IMR-90 (cell line): ENCODE results near the gene DGKG. TPM values are rescaled to one million over a fixed set of nuclear protein-coding genes. Genes with fewer than 3 reads are reported as not detected.

ENCODE experiments used
- ATAC-seq: fragments of 200-7000 bp; cut with Tn5 transposase; 2 replicates; pipeline ENCODE4 v1.9.1; 2020; ENCODE audit warnings: low read depth, mild to moderate bottlenecking, moderate library complexity
- BruUV-seq: library from RNA; stranded (reverse); fragments of 400-500 nt; replicated peaks from 2 replicates; lab custom pipeline; 2021; lab: Mats Ljungman, UMichigan
- CTCF ChIA-PET: fragments of 300-600 bp; formaldehyde crosslinking; extraction: SDS; loops from one replicate; lab custom pipeline; 2021; ENCODE audit warnings: antibody characterized with exemption; lab: Yijun Ruan, JAX
- POLR2A ChIA-PET: fragments of 300-600 bp; sonication (Branson Sonifier 250); formaldehyde crosslinking; loops from one replicate; lab custom pipeline; 2022; ENCODE audit warnings: antibody characterized with exemption; ENCODE audit not compliant: unreplicated experiment; lab: Charles Lee
- DNase-seq: peaks from one replicate; pipeline ENCODE4 v3.0.0; 2013
- H2AFZ ChIP-seq: replicated peaks from 2 replicates; pipeline ENCODE3; 2013; ENCODE audit warnings: low read length, mild to moderate bottlenecking; ENCODE audit not compliant: poor library complexity
- H2AK5ac ChIP-seq: 2 replicates; pipeline ENCODE4 v1.6.1; 2013; ENCODE audit warnings: low read depth, low read length, inconsistent platforms
- H2AK9ac ChIP-seq: replicated peaks from 2 replicates; pipeline ENCODE3; 2013; ENCODE audit warnings: mild to moderate bottlenecking, low read depth, low read length, moderate library complexity; ENCODE audit not compliant: poor library complexity
- H2BK120ac ChIP-seq: 2 replicates; pipeline ENCODE4 v1.6.1; 2013; ENCODE audit warnings: low read depth, low read length, inconsistent platforms
- H2BK15ac ChIP-seq: 3 replicates; pipeline ENCODE4 v1.6.1; 2013; ENCODE audit warnings: low read depth, low read length, inconsistent platforms
- H2BK20ac ChIP-seq: 2 replicates; pipeline ENCODE4 v1.6.1; 2013; ENCODE audit warnings: low read depth, mild to moderate bottlenecking, inconsistent platforms, low read length, moderate library complexity
- H2BK5ac ChIP-seq: 2 replicates; pipeline ENCODE4 v1.6.1; 2013; ENCODE audit warnings: mild to moderate bottlenecking, low read depth, low read length, inconsistent platforms; ENCODE audit not compliant: poor library complexity, severe bottlenecking
- H3K14ac ChIP-seq: replicated peaks from 2 replicates; pipeline ENCODE4 v1.6.1; 2013; ENCODE audit warnings: low read depth, low read length, inconsistent platforms
- H3K18ac ChIP-seq: 2 replicates; pipeline ENCODE4 v1.6.1; 2013; ENCODE audit warnings: low read depth, low read length, control low read depth
- H3K23ac ChIP-seq: 2 replicates; pipeline ENCODE4 v1.6.1; 2013; ENCODE audit warnings: low read depth, low read length, inconsistent platforms
- H3K27ac ChIP-seq: 2 replicates; pipeline ENCODE4 v1.5.1; 2013; ENCODE audit warnings: mild to moderate bottlenecking, control low read depth, low read length; ENCODE audit not compliant: insufficient read depth
- H3K27me3 ChIP-seq: 2 replicates; pipeline ENCODE4 v1.6.1; 2013; ENCODE audit warnings: low read length; ENCODE audit not compliant: control insufficient read depth, insufficient read depth
- H3K36me3 ChIP-seq: 2 replicates; pipeline ENCODE4 v1.6.1; 2013; ENCODE audit warnings: low read length, mixed read lengths; ENCODE audit not compliant: control insufficient read depth, insufficient read depth
- H3K4ac ChIP-seq: 2 replicates; pipeline ENCODE4 v1.6.1; 2013; ENCODE audit warnings: low read depth, low read length, inconsistent platforms
- H3K4me1 ChIP-seq: 2 replicates; pipeline ENCODE4 v1.6.1; 2013; ENCODE audit warnings: low read length, mixed read lengths; ENCODE audit not compliant: control insufficient read depth, insufficient read depth
- H3K4me2 ChIP-seq: 2 replicates; pipeline ENCODE4 v1.6.1; 2013; ENCODE audit warnings: low read depth, mild to moderate bottlenecking, control low read depth, low read length, moderate library complexity
- H3K4me3 ChIP-seq: 2 replicates; pipeline ENCODE4 v1.5.1; 2013; ENCODE audit warnings: low read depth, mild to moderate bottlenecking, control low read depth, low read length, moderate library complexity; ENCODE audit not compliant: insufficient read depth
- H3K56ac ChIP-seq: 2 replicates; pipeline ENCODE4 v1.6.1; 2013; ENCODE audit warnings: low read length, inconsistent platforms; ENCODE audit not compliant: insufficient read depth; ENCODE audit errors: extremely low read depth
- H3K79me1 ChIP-seq, 2 experiments: 2 replicates each; pipeline ENCODE4 v1.6.1; 2013; ENCODE audit warnings: low read length in 2 of 2, inconsistent platforms in 1 of 2, low read depth in 1 of 2
- H3K9ac ChIP-seq: 2 replicates; pipeline ENCODE4 v1.6.1; 2013; ENCODE audit warnings: low read depth, low read length, control low read depth
- H3K9me1 ChIP-seq: 2 replicates; pipeline ENCODE4 v1.6.1; 2013; ENCODE audit warnings: low read length, inconsistent platforms; ENCODE audit not compliant: insufficient read depth
- H3K9me3 ChIP-seq: 2 replicates; pipeline ENCODE4 v1.6.1; 2013; ENCODE audit warnings: low read length; ENCODE audit not compliant: control insufficient read depth, insufficient read depth
- H4K20me1 ChIP-seq: 2 replicates; pipeline ENCODE4 v1.6.1; 2013; ENCODE audit warnings: low read length, inconsistent platforms; ENCODE audit not compliant: insufficient read depth
- H4K5ac ChIP-seq: 2 replicates; pipeline ENCODE4 v1.6.1; 2013; ENCODE audit warnings: mild to moderate bottlenecking, low read depth, low read length, control low read depth
- H4K8ac ChIP-seq, 2 experiments: 2 replicates each; pipeline ENCODE4 v1.6.1; 2013; ENCODE audit warnings: low read depth in 2 of 2, low read length in 2 of 2, control low read depth in 1 of 2, inconsistent platforms in 1 of 2
- H4K91ac ChIP-seq: 2 replicates; pipeline ENCODE4 v1.6.1; 2013; ENCODE audit warnings: low read depth, low read length, inconsistent platforms; ENCODE audit not compliant: insufficient read depth
- BHLHE40 ChIP-seq: fragments of 150-350 bp; IDR thresholded peaks from 2 replicates; pipeline ENCODE4 v1.6.1; 2016; ENCODE audit warnings: mild to moderate bottlenecking, low read depth, low read length
- CEBPB ChIP-seq: IDR thresholded peaks from 2 replicates; pipeline ENCODE4 v1.6.1; 2012; ENCODE audit warnings: low read depth, low read length, improper control_type of control experiment
- CHD1 ChIP-seq: IDR thresholded peaks from 2 replicates; pipeline ENCODE4 v1.6.1; 2012; ENCODE audit warnings: low read depth, low read length, improper control_type of control experiment
- ELK1 ChIP-seq: fragments of 150-350 bp; IDR thresholded peaks from 2 replicates; pipeline ENCODE4 v1.6.1; 2016; ENCODE audit warnings: low read depth, mild to moderate bottlenecking, low read length, moderate library complexity, borderline replicate concordance
- FOS ChIP-seq: fragments of 150-350 bp; IDR thresholded peaks from 2 replicates; pipeline ENCODE4 v1.6.1; 2016; ENCODE audit warnings: low read depth, low read length
- MAFK ChIP-seq: IDR thresholded peaks from 2 replicates; pipeline ENCODE4 v1.6.1; 2012; ENCODE audit warnings: low read depth, low read length, improper control_type of control experiment
- MAZ ChIP-seq: IDR thresholded peaks from 2 replicates; pipeline ENCODE4 v1.6.1; 2012; ENCODE audit warnings: low read depth, mild to moderate bottlenecking, low read length, improper control_type of control experiment, moderate library complexity, borderline replicate concordance
- MXI1 ChIP-seq: IDR thresholded peaks from 2 replicates; pipeline ENCODE4 v1.6.1; 2012; ENCODE audit warnings: low read depth, mild to moderate bottlenecking, low read length, moderate library complexity, borderline replicate concordance
- NFE2L2 ChIP-seq: fragments of 150-350 bp; IDR thresholded peaks from 2 replicates; pipeline ENCODE4 v1.6.1; 2016; ENCODE audit warnings: low read depth, mild to moderate bottlenecking, low read length
- POLR2A ChIP-seq: IDR thresholded peaks from 2 replicates; pipeline ENCODE4 v1.6.1; 2012; ENCODE audit warnings: mild to moderate bottlenecking, low read depth, low read length
- RAD21 ChIP-seq: IDR thresholded peaks from 2 replicates; pipeline ENCODE4 v1.6.1; 2012; ENCODE audit warnings: low read length, improper control_type of control experiment
- RFX5 ChIP-seq: IDR thresholded peaks from 2 replicates; pipeline ENCODE4 v1.8.0; 2012; ENCODE audit warnings: low read depth, mild to moderate bottlenecking, low read length, moderate library complexity
- SMC3 ChIP-seq: fragments of 150-350 bp; IDR thresholded peaks from 2 replicates; pipeline ENCODE4 v1.6.1; 2016; ENCODE audit warnings: low read depth, mild to moderate bottlenecking, antibody characterized with exemption, low read length, moderate library complexity
- USF2 ChIP-seq: fragments of 150-350 bp; IDR thresholded peaks from 2 replicates; pipeline ENCODE4 v1.6.1; 2017; ENCODE audit warnings: mild to moderate bottlenecking, antibody characterized with exemption, low read length, low read depth
- WGBS, 2 experiments: methylation state at CpG; one replicate each; pipeline versions ENCODE4 v1.1.5 to v1.1.7; 2013; ENCODE audit warnings: missing lambda C conversion rate in 2 of 2; ENCODE audit not compliant: insufficient read length in 1 of 2; ENCODE audit errors: extremely low coverage in 2 of 2; 5-methylcytosine and 5-hydroxymethylcytosine counted together
- dilution Hi-C: fragments of 300-500 bp; cut with HindIII; formaldehyde crosslinking; loops from one replicate; pipeline ENCODE4 v1.14.3; 2018; ENCODE audit warnings: low sequenced_read_pairs; ENCODE audit not compliant: unreplicated experiment
- in situ Hi-C: fragments of 300-500 bp; cut with MboI; formaldehyde crosslinking; loops from 3 replicates; pipeline ENCODE4 v1.14.3; 2019; ENCODE audit warnings: low sequenced_read_pairs, inconsistent platforms, mixed read lengths
- intact Hi-C: fragments of 100-400 bp; cut with micrococcal nuclease; formaldehyde crosslinking; loops from 2 replicates; pipeline ENCODE4 v1.10.0; 2022
- polyA plus RNA-seq, 3 experiments: library from polyadenylated mRNA; depleted of rRNA; stranded (reverse); fragments of >200 nt; gene quantifications; 2 replicates each; pipeline ENCODE4 v1.2.3, GENCODE V29; 2012; ENCODE audit warnings: low replicate concordance in 1 of 3
- total RNA-seq: library from RNA; depleted of rRNA; stranded (reverse); fragments of >200 nt; gene quantifications from 2 replicates; pipeline ENCODE4 v1.2.3, GENCODE V29; 2012
- TF ChIP-seq, protein P1 (sequence below): conservative IDR thresholded peaks from 2 replicates; pipeline ENCODE4 v1.5.1; 2012; ENCODE audit warnings: mild to moderate bottlenecking, low read depth, low read length, improper control_type of control experiment

Gene DGKG
- total and polyA plus RNA-seq, 2 of the 4 experiments (the other 2 are of a cell fraction): 1.2 to 4.1 TPM

GRCh38 chr3:186169379-186169778 lies 192.7 kb downstream of the DGKG start:
- no peak overlapping the region for H3K23ac ChIP-seq
- intact Hi-C loops: no loop called here
- H3K27me3 ChIP-seq: peaks cover 29% of the 10 kb centered on the region
- dilution Hi-C loops: no loop called here
- no peak overlapping the region for H4K8ac ChIP-seq
- no peak overlapping the region for H3K4ac ChIP-seq
- no peak overlapping the region for H3K56ac ChIP-seq
- H3K4me2 ChIP-seq: no peak overlapping the region
- in situ Hi-C loops: no loop called here
- no peaks in the 10 kb centered on the region for H3K9me3 ChIP-seq
- no peaks in the 10 kb centered on the region for H4K20me1 ChIP-seq
- H2AK9ac ChIP-seq: no peak overlapping the region
- no peak overlapping the region for H4K5ac ChIP-seq
- ATAC-seq: no peak
- DNase-seq: no peak
- peaks cover 3% of the 10 kb centered on the region; the same call in 1 of the 2 replicates for H3K4me1 ChIP-seq
- TF ChIP-seq RAD21 (no peak), RFX5 (no peak), FOS (no peak), USF2 (no peak), ELK1 (no peak), CHD1 (no peak), MAZ (no peak), SMC3 (no peak), POLR2A (no peak), NFE2L2 (no peak), CEBPB (no peak), BHLHE40 (no peak), MAFK (no peak), MXI1 (no peak)
- TF ChIP-seq, protein P1, sequence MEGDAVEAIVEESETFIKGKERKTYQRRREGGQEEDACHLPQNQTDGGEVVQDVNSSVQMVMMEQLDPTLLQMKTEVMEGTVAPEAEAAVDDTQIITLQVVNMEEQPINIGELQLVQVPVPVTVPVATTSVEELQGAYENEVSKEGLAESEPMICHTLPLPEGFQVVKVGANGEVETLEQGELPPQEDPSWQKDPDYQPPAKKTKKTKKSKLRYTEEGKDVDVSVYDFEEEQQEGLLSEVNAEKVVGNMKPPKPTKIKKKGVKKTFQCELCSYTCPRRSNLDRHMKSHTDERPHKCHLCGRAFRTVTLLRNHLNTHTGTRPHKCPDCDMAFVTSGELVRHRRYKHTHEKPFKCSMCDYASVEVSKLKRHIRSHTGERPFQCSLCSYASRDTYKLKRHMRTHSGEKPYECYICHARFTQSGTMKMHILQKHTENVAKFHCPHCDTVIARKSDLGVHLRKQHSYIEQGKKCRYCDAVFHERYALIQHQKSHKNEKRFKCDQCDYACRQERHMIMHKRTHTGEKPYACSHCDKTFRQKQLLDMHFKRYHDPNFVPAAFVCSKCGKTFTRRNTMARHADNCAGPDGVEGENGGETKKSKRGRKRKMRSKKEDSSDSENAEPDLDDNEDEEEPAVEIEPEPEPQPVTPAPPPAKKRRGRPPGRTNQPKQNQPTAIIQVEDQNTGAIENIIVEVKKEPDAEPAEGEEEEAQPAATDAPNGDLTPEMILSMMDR: no peak
- H2BK120ac ChIP-seq: no peak overlapping the region
- H2BK20ac ChIP-seq: no peak overlapping the region
- no peaks in the 10 kb centered on the region; the same call in 1 of the 2 replicates for H3K9me1 ChIP-seq
- no peak overlapping the region for H3K18ac ChIP-seq
- H2AFZ ChIP-seq: no peak overlapping the region
- BruUV-seq: no TSS peak
- ChIA-PET POLR2A (no interaction called here), CTCF (no interaction called here)
- no peak overlapping the region for H3K27ac ChIP-seq
- H2AK5ac ChIP-seq: no peak overlapping the region
- no peak overlapping the region for H3K9ac ChIP-seq
- no peak overlapping the region for H4K91ac ChIP-seq
- 25% methylated on average over 1 of the region's 2 CpGs; no CpG with 5 or more reads in 1 of the 2 experiments for WGBS, 2 experiments
- no peak overlapping the region for H2BK5ac ChIP-seq
- no peak overlapping the region for H2BK15ac ChIP-seq
- no peak overlapping the region for H3K14ac ChIP-seq
- H3K79me1 ChIP-seq: no peaks in the 10 kb centered on the region
- no peak overlapping the region for H3K4me3 ChIP-seq
- no peaks in the 10 kb centered on the region for H3K36me3 ChIP-seq
